HepG2 (cell line): ENCODE results near the gene EIF3L. TPM values are rescaled to one million over a fixed set of nuclear protein-coding genes. Genes with fewer than 3 reads are reported as not detected.
A peak's percentile ranks its signal among the peaks of the same experiment; 100 is the strongest.

Source experiments
- GPN1 ChIP-seq: sonication (generic); formaldehyde crosslinking; IDR thresholded peaks from 2 replicates; pipeline ENCODE4 v1.5.1; 2020; ENCODE audit warnings: missing genetic modification reagents, borderline replicate concordance
- KDM2A ChIP-seq: sonication (generic); formaldehyde crosslinking; IDR thresholded peaks from 2 replicates; pipeline ENCODE4 v1.4.0; 2020; ENCODE audit warnings: low read depth, missing genetic modification reagents, borderline replicate concordance
- MBNL3 ChIP-seq: fragments of 250-450 bp; sonication (Bioruptor Pico); conservative IDR thresholded peaks from 2 replicates; pipeline ENCODE4 v1.8.0; 2022; ENCODE audit warnings: mild to moderate bottlenecking, inconsistent platforms
- NFRKB ChIP-seq: fragments of 450-650 bp; IDR thresholded peaks from 2 replicates; pipeline ENCODE4 v1.6.1; 2017
- NRL ChIP-seq: sonication (generic); formaldehyde crosslinking; IDR thresholded peaks from 2 replicates; pipeline ENCODE4 v1.5.0; 2020; ENCODE audit warnings: missing genetic modification reagents, mild to moderate bottlenecking, moderate library complexity, borderline replicate concordance
- SMAD1 ChIP-seq: sonication (generic); formaldehyde crosslinking; IDR thresholded peaks from 2 replicates; pipeline ENCODE4 v1.4.0; 2020; ENCODE audit warnings: missing genetic modification reagents, low read depth, mild to moderate bottlenecking, borderline replicate concordance
- SP2 ChIP-seq: sonication (generic); formaldehyde crosslinking; IDR thresholded peaks from 2 replicates; pipeline ENCODE4 v1.5.1; 2020; ENCODE audit warnings: mild to moderate bottlenecking, missing genetic modification reagents
- SYNCRIP ChIP-seq: fragments of 200-400 bp; formaldehyde crosslinking; IDR thresholded peaks from 2 replicates; pipeline ENCODE4 v1.6.1; 2018; ENCODE audit warnings: mild to moderate bottlenecking, low read depth, low read length; ENCODE audit not compliant: insufficient read depth
- ZFP37 ChIP-seq: sonication (generic); formaldehyde crosslinking; IDR thresholded peaks from 2 replicates; pipeline ENCODE4 v1.4.0; 2020; ENCODE audit warnings: missing genetic modification reagents, borderline replicate concordance
- ZMYM2 ChIP-seq: sonication (generic); formaldehyde crosslinking; IDR thresholded peaks from 2 replicates; pipeline ENCODE4 v1.8.0; 2022; ENCODE audit warnings: mild to moderate bottlenecking, missing genetic modification reagents
- ZNF737 ChIP-seq: sonication (generic); formaldehyde crosslinking; IDR thresholded peaks from 2 replicates; pipeline ENCODE4 v1.5.0; 2020; ENCODE audit warnings: missing genetic modification reagents, mild to moderate bottlenecking, borderline replicate concordance
- ZNF749 ChIP-seq: sonication (generic); formaldehyde crosslinking; IDR thresholded peaks from 2 replicates; pipeline ENCODE4 v1.8.0; 2022; ENCODE audit warnings: mild to moderate bottlenecking, missing genetic modification reagents, moderate library complexity, borderline replicate concordance
- polyA plus RNA-seq, 8 experiments: library from polyadenylated mRNA; depleted of rRNA in 3 of 8; stranded (reverse) in 7 of 8; unstranded in 1 of 8; fragments of >200 nt; fragmentation: Illumina TruSeq in 4 of 8; extraction: Trizol in 4 of 8; gene quantifications; 2 replicates each; pipeline versions ENCODE4 v1.2.1 to v1.2.3, GENCODE V29; 2011 to 2016; ENCODE audit warnings: low read depth in 4 of 8, missing spikeins in 1 of 8, mixed read lengths in 1 of 8; ENCODE audit not compliant: insufficient read depth in 1 of 8
- total RNA-seq, 5 experiments: library from RNA; depleted of rRNA; stranded (reverse); fragments of >200 nt; fragmentation: Illumina TruSeq; extraction: Trizol; gene quantifications; 2 replicates each; pipeline ENCODE4 v1.2.3, GENCODE V29; 2016; ENCODE audit warnings: low read depth in 1 of 5
- TF ChIP-seq, protein P1 (sequence below): sonication (generic); formaldehyde crosslinking; IDR thresholded peaks from 2 replicates; pipeline ENCODE4 v1.4.0; 2020; ENCODE audit warnings: missing genetic modification reagents
- TF ChIP-seq, protein P2 (sequence below): sonication (generic); formaldehyde crosslinking; IDR thresholded peaks from 2 replicates; pipeline ENCODE4 v1.8.0; 2022; ENCODE audit warnings: missing genetic modification reagents, mild to moderate bottlenecking, borderline replicate concordance
- TF ChIP-seq, protein P3 (sequence below): IDR thresholded peaks from 2 replicates; pipeline ENCODE4 v1.4.0; 2020; ENCODE audit warnings: mild to moderate bottlenecking, missing genetic modification reagents
- TF ChIP-seq, protein P4 (sequence below): sonication (generic); formaldehyde crosslinking; IDR thresholded peaks from 2 replicates; pipeline ENCODE4 v1.4.0; 2020; ENCODE audit warnings: missing genetic modification reagents
- TF ChIP-seq, protein P5 (sequence below): sonication (generic); formaldehyde crosslinking; IDR thresholded peaks from 2 replicates; pipeline ENCODE4 v1.4.0; 2020; ENCODE audit warnings: missing genetic modification reagents, low read depth, mild to moderate bottlenecking, borderline replicate concordance

Gene EIF3L
- total and polyA plus RNA-seq, 2 of the 13 experiments (the other 11 are each of a cell fraction or from before 2014, with no cell fraction given) = 514 to 793 TPM

DNA sequence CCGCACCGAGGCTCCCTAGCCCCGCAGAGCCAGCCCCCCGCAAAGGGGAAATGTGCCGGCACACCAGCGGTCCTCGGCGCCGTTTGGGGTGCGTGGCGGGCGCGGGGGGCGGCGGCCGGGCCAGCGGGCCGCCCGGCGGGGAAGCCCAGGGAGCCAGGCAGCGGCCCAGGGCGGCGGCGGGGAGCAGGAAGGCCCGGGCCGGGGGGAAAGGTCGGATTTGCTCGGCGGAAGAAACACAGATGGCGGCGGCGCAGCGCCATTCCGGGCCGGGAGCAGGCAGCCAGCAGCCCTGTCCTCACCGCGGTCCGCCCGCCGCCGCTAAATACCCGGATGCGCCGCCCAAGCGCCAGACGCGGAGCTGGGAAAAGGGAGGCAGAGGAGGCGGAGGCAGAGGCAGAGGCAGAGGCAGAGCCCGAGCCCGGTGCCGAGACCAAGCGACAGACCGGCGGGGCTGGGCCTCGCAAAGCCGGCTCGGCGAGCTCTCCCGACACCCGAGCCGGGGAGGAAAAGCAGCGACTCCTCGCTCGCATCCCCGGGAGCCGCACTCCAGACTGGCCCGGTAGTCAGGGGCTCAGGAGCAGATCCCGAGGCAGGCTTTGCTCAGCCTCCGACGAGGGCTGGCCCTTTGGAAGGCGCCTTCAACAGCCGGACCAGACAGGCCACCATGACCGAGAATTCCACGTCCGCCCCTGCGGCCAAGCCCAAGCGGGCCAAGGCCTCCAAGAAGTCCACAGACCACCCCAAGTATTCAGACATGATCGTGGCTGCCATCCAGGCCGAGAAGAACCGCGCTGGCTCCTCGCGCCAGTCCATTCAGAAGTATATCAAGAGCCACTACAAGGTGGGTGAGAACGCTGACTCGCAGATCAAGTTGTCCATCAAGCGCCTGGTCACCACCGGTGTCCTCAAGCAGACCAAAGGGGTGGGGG, 44.1 kb upstream of the EIF3L start (continued):
- TF ChIP-seq ZNF749 (CRISPR knock-in tag) = no peak; the same call in 1 of the 2 replicates
- TF ChIP-seq, protein P1, sequence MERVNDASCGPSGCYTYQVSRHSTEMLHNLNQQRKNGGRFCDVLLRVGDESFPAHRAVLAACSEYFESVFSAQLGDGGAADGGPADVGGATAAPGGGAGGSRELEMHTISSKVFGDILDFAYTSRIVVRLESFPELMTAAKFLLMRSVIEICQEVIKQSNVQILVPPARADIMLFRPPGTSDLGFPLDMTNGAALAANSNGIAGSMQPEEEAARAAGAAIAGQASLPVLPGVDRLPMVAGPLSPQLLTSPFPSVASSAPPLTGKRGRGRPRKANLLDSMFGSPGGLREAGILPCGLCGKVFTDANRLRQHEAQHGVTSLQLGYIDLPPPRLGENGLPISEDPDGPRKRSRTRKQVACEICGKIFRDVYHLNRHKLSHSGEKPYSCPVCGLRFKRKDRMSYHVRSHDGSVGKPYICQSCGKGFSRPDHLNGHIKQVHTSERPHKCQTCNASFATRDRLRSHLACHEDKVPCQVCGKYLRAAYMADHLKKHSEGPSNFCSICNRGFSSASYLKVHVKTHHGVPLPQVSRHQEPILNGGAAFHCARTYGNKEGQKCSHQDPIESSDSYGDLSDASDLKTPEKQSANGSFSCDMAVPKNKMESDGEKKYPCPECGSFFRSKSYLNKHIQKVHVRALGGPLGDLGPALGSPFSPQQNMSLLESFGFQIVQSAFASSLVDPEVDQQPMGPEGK = peak; percentile 25; the same call in 1 of the 2 replicates
- TF ChIP-seq ZMYM2 (CRISPR knock-in tag) = no peak
- TF ChIP-seq GPN1 (CRISPR knock-in tag) = no peak
- TF ChIP-seq KDM2A = peak; percentile 90
- no peak for TF ChIP-seq SMAD1 (CRISPR knock-in tag)
- TF ChIP-seq NFRKB = no peak
- TF ChIP-seq, protein P2, sequence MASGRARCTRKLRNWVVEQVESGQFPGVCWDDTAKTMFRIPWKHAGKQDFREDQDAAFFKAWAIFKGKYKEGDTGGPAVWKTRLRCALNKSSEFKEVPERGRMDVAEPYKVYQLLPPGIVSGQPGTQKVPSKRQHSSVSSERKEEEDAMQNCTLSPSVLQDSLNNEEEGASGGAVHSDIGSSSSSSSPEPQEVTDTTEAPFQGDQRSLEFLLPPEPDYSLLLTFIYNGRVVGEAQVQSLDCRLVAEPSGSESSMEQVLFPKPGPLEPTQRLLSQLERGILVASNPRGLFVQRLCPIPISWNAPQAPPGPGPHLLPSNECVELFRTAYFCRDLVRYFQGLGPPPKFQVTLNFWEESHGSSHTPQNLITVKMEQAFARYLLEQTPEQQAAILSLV (CRISPR knock-in tag) = peak; percentile 78
- peak; percentile 24; the same call in 1 of the 2 replicates for TF ChIP-seq ZFP37
- no peak for TF ChIP-seq ZNF737 (CRISPR knock-in tag)
- TF ChIP-seq, protein P3, sequence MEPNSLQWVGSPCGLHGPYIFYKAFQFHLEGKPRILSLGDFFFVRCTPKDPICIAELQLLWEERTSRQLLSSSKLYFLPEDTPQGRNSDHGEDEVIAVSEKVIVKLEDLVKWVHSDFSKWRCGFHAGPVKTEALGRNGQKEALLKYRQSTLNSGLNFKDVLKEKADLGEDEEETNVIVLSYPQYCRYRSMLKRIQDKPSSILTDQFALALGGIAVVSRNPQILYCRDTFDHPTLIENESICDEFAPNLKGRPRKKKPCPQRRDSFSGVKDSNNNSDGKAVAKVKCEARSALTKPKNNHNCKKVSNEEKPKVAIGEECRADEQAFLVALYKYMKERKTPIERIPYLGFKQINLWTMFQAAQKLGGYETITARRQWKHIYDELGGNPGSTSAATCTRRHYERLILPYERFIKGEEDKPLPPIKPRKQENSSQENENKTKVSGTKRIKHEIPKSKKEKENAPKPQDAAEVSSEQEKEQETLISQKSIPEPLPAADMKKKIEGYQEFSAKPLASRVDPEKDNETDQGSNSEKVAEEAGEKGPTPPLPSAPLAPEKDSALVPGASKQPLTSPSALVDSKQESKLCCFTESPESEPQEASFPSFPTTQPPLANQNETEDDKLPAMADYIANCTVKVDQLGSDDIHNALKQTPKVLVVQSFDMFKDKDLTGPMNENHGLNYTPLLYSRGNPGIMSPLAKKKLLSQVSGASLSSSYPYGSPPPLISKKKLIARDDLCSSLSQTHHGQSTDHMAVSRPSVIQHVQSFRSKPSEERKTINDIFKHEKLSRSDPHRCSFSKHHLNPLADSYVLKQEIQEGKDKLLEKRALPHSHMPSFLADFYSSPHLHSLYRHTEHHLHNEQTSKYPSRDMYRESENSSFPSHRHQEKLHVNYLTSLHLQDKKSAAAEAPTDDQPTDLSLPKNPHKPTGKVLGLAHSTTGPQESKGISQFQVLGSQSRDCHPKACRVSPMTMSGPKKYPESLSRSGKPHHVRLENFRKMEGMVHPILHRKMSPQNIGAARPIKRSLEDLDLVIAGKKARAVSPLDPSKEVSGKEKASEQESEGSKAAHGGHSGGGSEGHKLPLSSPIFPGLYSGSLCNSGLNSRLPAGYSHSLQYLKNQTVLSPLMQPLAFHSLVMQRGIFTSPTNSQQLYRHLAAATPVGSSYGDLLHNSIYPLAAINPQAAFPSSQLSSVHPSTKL (CRISPR knock-in tag) = peak; percentile 60; the same call in 1 of the 2 replicates
- TF ChIP-seq, protein P4, sequence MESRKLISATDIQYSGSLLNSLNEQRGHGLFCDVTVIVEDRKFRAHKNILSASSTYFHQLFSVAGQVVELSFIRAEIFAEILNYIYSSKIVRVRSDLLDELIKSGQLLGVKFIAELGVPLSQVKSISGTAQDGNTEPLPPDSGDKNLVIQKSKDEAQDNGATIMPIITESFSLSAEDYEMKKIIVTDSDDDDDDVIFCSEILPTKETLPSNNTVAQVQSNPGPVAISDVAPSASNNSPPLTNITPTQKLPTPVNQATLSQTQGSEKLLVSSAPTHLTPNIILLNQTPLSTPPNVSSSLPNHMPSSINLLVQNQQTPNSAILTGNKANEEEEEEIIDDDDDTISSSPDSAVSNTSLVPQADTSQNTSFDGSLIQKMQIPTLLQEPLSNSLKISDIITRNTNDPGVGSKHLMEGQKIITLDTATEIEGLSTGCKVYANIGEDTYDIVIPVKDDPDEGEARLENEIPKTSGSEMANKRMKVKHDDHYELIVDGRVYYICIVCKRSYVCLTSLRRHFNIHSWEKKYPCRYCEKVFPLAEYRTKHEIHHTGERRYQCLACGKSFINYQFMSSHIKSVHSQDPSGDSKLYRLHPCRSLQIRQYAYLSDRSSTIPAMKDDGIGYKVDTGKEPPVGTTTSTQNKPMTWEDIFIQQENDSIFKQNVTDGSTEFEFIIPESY (CRISPR knock-in tag) = peak; percentile 25; the same call in 1 of the 2 replicates
- TF ChIP-seq SYNCRIP = no peak
- TF ChIP-seq NRL (CRISPR knock-in tag) = peak; percentile 93
- 0 out of 2 replicates have a peak, but pooled peaks have one; percentile 53 for TF ChIP-seq MBNL3 (CRISPR knock-in tag)
- TF ChIP-seq, protein P5, sequence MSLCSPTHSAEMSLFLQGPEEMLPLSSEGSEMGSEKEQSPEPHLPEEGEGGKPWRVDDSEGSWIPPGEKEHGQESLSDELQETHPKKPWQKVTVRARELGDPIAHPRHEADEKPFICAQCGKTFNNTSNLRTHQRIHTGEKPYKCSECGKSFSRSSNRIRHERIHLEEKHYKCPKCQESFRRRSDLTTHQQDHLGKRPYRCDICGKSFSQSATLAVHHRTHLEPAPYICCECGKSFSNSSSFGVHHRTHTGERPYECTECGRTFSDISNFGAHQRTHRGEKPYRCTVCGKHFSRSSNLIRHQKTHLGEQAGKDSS (CRISPR knock-in tag) = no peak
- peak; percentile 47 for TF ChIP-seq SP2 (CRISPR knock-in tag)
